Measurements from ENCODE around the gene SELENOS. TPM values are rescaled to one million over a fixed set of nuclear protein-coding genes. Genes with fewer than 3 reads are reported as not detected.
A peak's percentile ranks its signal among the peaks of the same experiment; 100 is the strongest.

The SELENOS gene
- total RNA-seq (2022) (145 and 187 TPM in 2 replicates), Bru-seq, nascent RNA (percentile 97 among the genes with signal in this experiment), BruChase-seq, experiment 1, labeled RNA remaining after a 6-hour chase (percentile 98 among the genes with signal in this experiment), BruChase-seq, experiment 2, labeled RNA remaining after a 2-hour chase (percentile 97 among the genes with signal in this experiment)
- long read RNA-seq, transcript SELENOS-203 (6 exons, 1,188 nt) = major isoform, 529 of 659 reads
- long read RNA-seq, transcript SELENOS-201 (7 exons, 1,439 nt) = minor isoform, 73 of 659 reads
- long read RNA-seq, partial matches to known transcripts = 24 of 659 reads
- long read RNA-seq, other reads (novel, unspliced or antisense) = 33 of 659 reads

GRCh38 chr15:101277038-101277822 lies at the start of gene SELENOS:
Gene SELENOS, minus strand, starts transcription at chr15:101277485. Its CDS starts 68 bp downstream, at chr15:101277417.
- Mint-ChIP-seq H3K27me3 (ENCODE audit: insufficient read depth, unreplicated experiment) (no peaks in the 10 kb centered on the region), H3K9me3 (ENCODE audit: unreplicated experiment) (no peaks in the 10 kb centered on the region), H3K36me3 (ENCODE audit: insufficient read depth, unreplicated experiment) (peaks cover 61% of the 10 kb centered on the region), H3K4me1 (ENCODE audit: insufficient read depth, unreplicated experiment) (peaks cover 13% of the 10 kb centered on the region), H3K4me3 (ENCODE audit: unreplicated experiment) (peak within 1 kb of the TSS; percentile 100), H3K27ac (ENCODE audit: low read depth, unreplicated experiment) (peak within 1 kb of the TSS; percentile 99)
- intact Hi-C loops (cut with micrococcal nuclease) = no loop called here
- CTCF ChIA-PET = no interaction called here
- BruUV-seq (replicated peaks) = TSS peak; percentile 39
- POLR2A ChIA-PET = interaction anchor here (1.0 kb wide), 1 partner anchor 9 kb away, joined by 3 read pairs; no protein-coding TSS in a partner anchor
- no peak for TF ChIP-seq CTCF (IDR thresholded peaks at IDR 0.05; ENCODE audit: unreplicated experiment)
- peak; percentile 91 for DNase-seq (ENCODE audit: unreplicated experiment)

- H3K27me3 Mint-ChIP-seq (ENCODE audit: insufficient read depth, unreplicated experiment) = no peaks in the 10 kb centered on the region
- ChIA-PET POLR2A (no interaction called here), CTCF (interaction anchor here (0.8 kb wide), 1 partner anchor 51 kb away, joined by 3 read pairs; no protein-coding TSS in a partner anchor)
- peaks cover 5% of the 10 kb centered on the region for H3K36me3 Mint-ChIP-seq (ENCODE audit: insufficient read depth, unreplicated experiment)
- no peak for TF ChIP-seq CTCF (IDR thresholded peaks at IDR 0.05; ENCODE audit: unreplicated experiment)
- no peaks in the 10 kb centered on the region for H3K9me3 Mint-ChIP-seq (ENCODE audit: unreplicated experiment)
- no TSS peak for BruUV-seq (replicated peaks)
- no peaks in the 10 kb centered on the region for H3K4me1 Mint-ChIP-seq (ENCODE audit: insufficient read depth, unreplicated experiment)
- H3K27ac Mint-ChIP-seq (ENCODE audit: low read depth, unreplicated experiment) = no peak overlapping the region
- DNase-seq (ENCODE audit: unreplicated experiment) = no peak
- H3K4me3 Mint-ChIP-seq (ENCODE audit: unreplicated experiment) = no peak overlapping the region
- intact Hi-C loops (cut with micrococcal nuclease) = no loop called here
Observed at GRCh38 chr15:101326462-101327146, 49.3 kb upstream of the SELENOS start.

- no TSS peak for BruUV-seq (replicated peaks)
- no peaks in the 10 kb centered on the region for H3K27me3 Mint-ChIP-seq (ENCODE audit: insufficient read depth, unreplicated experiment)
- no peak for DNase-seq (ENCODE audit: unreplicated experiment)
- no peak overlapping the region for H3K4me3 Mint-ChIP-seq (ENCODE audit: unreplicated experiment)
- no peaks in the 10 kb centered on the region for H3K4me1 Mint-ChIP-seq (ENCODE audit: insufficient read depth, unreplicated experiment)
- TF ChIP-seq CTCF (IDR thresholded peaks at IDR 0.05; ENCODE audit: unreplicated experiment) = no peak
- ChIA-PET CTCF (no interaction called here), POLR2A (no interaction called here)
- H3K9me3 Mint-ChIP-seq (ENCODE audit: unreplicated experiment) = no peaks in the 10 kb centered on the region
- H3K27ac Mint-ChIP-seq (ENCODE audit: low read depth, unreplicated experiment) = no peak overlapping the region
- intact Hi-C loops (cut with micrococcal nuclease) = no loop called here
- H3K36me3 Mint-ChIP-seq (ENCODE audit: insufficient read depth, unreplicated experiment) = peaks cover 10% of the 10 kb centered on the region
Observed at GRCh38 chr15:101326026-101326315, 48.7 kb upstream of the SELENOS start.
